Mesothelial cell of epicardium (in vitro differentiated cells): ENCODE data around the gene ATRNL1. TPM values are rescaled to one million over a fixed set of nuclear protein-coding genes. Genes with fewer than 3 reads are reported as not detected.

Experiments used
- DNase-seq, 2 experiments: peaks; one replicate each; pipeline ENCODE4 v3.0.0; 2021; ENCODE audit warnings: low spot score in 2 of 2; ENCODE audit not compliant: unreplicated experiment in 2 of 2
- H3K27ac Mint-ChIP-seq: 2 replicates; pipeline ENCODE4 v1.8.0; 2021; ENCODE audit warnings: mixed read lengths
- H3K27me3 Mint-ChIP-seq: 2 replicates; pipeline ENCODE4 v1.8.0; 2021; ENCODE audit warnings: low read depth, mixed read lengths
- H3K36me3 Mint-ChIP-seq: 2 replicates; pipeline ENCODE4 v1.8.0; 2021; ENCODE audit warnings: mixed read lengths
- H3K4me1 Mint-ChIP-seq: 2 replicates; pipeline ENCODE4 v1.8.0; 2021; ENCODE audit warnings: mixed read lengths
- H3K4me3 Mint-ChIP-seq: 2 replicates; pipeline ENCODE4 v1.8.0; 2021; ENCODE audit warnings: mild to moderate bottlenecking, moderate library complexity, mixed read lengths
- H3K9me3 Mint-ChIP-seq: 2 replicates; pipeline ENCODE4 v1.8.0; 2021; ENCODE audit warnings: mixed read lengths
- total RNA-seq: library from RNA; stranded (reverse); gene quantifications from 3 replicates; pipeline ENCODE4 v1.2.1, GENCODE V29; 2021
- TF ChIP-seq, protein P1 (sequence below): fragments of 200-600 bp; sonication (generic); IDR thresholded peaks from one replicate; pipeline ENCODE4 v1.5.0; 2021; ENCODE audit warnings: antibody characterized with exemption; ENCODE audit not compliant: unreplicated experiment

Gene ATRNL1
- total RNA-seq, 1 donor from 2014 or later, result 39.6 TPM

DNA sequence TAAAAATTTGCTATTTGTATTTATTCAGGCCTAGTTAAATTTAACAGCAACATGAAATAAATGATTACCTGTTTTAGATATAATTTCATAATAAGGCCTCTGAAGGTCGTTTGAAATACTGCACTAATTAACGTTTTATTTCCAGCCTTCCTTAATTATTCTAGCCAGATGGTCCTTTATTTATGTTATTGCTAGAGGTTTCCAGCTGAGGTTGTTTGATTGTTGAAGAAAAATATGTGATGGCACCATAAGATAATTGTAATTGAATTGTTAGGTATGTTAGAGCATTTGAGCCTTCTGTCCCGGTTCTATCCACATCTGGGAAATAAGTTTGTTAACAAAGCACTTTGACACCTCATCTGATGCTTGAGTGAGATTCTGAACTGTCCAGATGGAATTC lies 556.1 kb downstream of the ATRNL1 start:
- Mint-ChIP-seq H3K27ac (no peak overlapping the region), H3K36me3 (no peaks in the 10 kb centered on the region), H3K4me3 (no peak overlapping the region), H3K27me3 (peaks cover 2% of the 10 kb centered on the region), H3K9me3 (peaks cover 5% of the 10 kb centered on the region), H3K4me1 (peaks cover 3% of the 10 kb centered on the region)
- DNase-seq, result no peak
- TF ChIP-seq, protein P1, sequence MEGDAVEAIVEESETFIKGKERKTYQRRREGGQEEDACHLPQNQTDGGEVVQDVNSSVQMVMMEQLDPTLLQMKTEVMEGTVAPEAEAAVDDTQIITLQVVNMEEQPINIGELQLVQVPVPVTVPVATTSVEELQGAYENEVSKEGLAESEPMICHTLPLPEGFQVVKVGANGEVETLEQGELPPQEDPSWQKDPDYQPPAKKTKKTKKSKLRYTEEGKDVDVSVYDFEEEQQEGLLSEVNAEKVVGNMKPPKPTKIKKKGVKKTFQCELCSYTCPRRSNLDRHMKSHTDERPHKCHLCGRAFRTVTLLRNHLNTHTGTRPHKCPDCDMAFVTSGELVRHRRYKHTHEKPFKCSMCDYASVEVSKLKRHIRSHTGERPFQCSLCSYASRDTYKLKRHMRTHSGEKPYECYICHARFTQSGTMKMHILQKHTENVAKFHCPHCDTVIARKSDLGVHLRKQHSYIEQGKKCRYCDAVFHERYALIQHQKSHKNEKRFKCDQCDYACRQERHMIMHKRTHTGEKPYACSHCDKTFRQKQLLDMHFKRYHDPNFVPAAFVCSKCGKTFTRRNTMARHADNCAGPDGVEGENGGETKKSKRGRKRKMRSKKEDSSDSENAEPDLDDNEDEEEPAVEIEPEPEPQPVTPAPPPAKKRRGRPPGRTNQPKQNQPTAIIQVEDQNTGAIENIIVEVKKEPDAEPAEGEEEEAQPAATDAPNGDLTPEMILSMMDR, result no peak

DNA sequence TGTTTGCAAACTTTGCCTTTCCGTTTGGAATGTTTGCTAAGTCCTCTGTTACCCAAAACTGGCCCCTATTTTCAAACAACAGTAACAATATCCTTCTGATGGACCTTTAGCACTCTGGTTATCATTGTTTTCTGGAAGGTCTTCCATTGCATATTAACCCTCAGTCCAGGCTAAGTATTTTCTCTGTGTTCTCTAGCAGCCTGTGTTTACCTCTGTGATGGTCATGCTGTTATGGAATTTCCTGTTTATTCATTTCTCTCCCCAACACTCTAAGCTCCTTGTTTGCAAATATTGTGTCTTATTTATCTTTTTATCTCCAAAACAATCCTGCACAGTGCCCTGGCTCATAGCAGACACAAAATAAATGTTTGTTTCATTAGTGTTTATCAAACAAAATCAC lies 560.3 kb downstream of the ATRNL1 start:
- H3K4me3 Mint-ChIP-seq, result no peak overlapping the region
- H3K4me1 Mint-ChIP-seq, result no peaks in the 10 kb centered on the region
- no peak for DNase-seq
- TF ChIP-seq, protein P1, result no peak
- no peaks in the 10 kb centered on the region for H3K9me3 Mint-ChIP-seq
- no peaks in the 10 kb centered on the region for H3K36me3 Mint-ChIP-seq
- no peak overlapping the region for H3K27ac Mint-ChIP-seq
- H3K27me3 Mint-ChIP-seq, result peaks cover 2% of the 10 kb centered on the region

DNA sequence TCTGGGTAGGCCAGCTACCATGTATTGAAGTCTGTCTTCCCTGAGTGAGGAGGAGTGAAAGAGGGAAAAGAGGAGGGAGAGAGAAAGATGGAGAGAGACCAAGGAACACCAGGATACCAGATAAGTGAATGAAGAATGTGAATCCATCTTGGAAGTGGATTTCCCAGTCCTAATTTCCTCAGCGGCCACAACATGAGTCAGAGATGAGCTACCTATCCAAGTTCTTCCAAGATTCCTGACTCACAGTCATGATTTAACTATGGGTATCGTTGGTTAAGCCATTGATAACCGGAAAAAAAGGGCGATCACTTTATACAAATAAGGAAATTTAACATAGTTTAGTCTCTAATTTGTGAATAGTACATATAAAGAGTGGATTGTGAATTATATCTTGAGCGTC lies 561.8 kb downstream of the ATRNL1 start:
- DNase-seq, result no peak
- Mint-ChIP-seq H3K4me1 (no peaks in the 10 kb centered on the region), H3K36me3 (no peaks in the 10 kb centered on the region), H3K27ac (no peak overlapping the region), H3K9me3 (no peaks in the 10 kb centered on the region), H3K4me3 (no peak overlapping the region), H3K27me3 (peaks cover 2% of the 10 kb centered on the region)
- TF ChIP-seq, protein P1, result no peak

DNA sequence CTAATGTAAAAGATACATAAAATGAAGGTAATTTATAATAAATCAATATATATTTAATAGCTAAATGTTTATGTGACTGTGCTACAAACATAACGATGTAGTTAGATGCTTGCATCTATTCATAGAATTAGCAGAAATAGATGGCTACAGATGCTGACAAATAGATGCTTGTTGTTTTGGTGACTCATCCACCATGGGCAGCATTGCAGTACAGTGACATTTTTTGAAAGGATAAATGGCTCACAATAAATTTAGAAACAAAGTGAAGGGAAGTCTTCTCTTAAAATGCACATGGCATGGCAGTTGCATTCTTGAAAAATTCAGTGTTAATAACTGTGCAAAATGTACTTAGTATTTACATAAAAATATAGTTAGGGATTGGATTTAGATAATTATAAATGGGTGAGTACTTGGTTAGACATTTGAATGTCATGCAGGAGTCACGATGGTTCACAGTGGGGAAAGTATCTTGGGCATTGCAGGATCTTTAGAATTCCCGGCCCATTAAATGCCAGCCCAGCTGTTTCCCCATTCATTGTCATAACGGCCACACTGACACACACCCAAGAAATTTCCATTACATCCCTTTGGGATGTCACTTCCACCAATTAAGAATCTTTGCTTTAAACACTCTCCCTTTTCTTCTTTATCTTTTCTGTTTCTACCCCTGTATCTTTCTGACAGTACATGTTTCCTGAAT lies 564.1 kb downstream of the ATRNL1 start:
- Mint-ChIP-seq H3K27me3 (no peaks in the 10 kb centered on the region), H3K9me3 (no peaks in the 10 kb centered on the region), H3K4me3 (no peak overlapping the region), H3K27ac (no peak overlapping the region), H3K36me3 (no peaks in the 10 kb centered on the region), H3K4me1 (no peaks in the 10 kb centered on the region)
- TF ChIP-seq, protein P1, result no peak
- DNase-seq, result no peak

DNA sequence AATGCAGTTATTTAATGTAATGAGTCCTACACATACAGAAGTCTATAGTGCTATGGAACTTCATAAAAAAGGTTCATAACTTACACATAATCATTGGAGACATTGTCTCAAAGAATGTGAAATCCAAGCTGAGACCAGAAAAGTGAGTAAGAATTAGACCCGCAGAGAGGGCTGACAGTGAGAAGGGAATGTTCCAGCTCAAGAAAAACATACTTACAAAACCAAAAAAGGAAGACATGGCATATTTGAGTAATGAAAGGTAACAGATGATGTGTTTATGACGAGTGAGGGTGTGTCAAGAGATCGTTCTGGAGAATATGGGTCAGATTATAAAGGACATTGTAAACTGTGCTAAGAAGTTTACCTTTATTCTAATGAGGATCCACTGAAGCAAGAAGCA lies 566.5 kb downstream of the ATRNL1 start:
- TF ChIP-seq, protein P1, result no peak
- Mint-ChIP-seq H3K4me1 (no peaks in the 10 kb centered on the region), H3K36me3 (no peaks in the 10 kb centered on the region), H3K27ac (no peak overlapping the region), H3K9me3 (no peaks in the 10 kb centered on the region), H3K4me3 (no peak overlapping the region), H3K27me3 (no peaks in the 10 kb centered on the region)
- no peak for DNase-seq
